Measurements from ENCODE around the gene ATP8B4.
A peak's percentile ranks its signal among the peaks of the same experiment; 100 is the strongest.

ATP8B4 gene

GRCh38 chr15:49904296-49904695 is 214.7 kb downstream of the ATP8B4 start:
- no peaks in the 10 kb centered on the region for H4K20me1 ChIP-seq (ENCODE audit: insufficient read depth, low read length, poor library complexity, severe bottlenecking)
- no peak overlapping the region for H2AFZ ChIP-seq (ENCODE audit: low read length)
- H3K4me1 ChIP-seq (ENCODE audit: insufficient read depth, low read length, poor library complexity, severe bottlenecking): no peaks in the 10 kb centered on the region
- H3K4me2 ChIP-seq (ENCODE audit: low read depth, low read length, poor library complexity, severe bottlenecking): no peak overlapping the region
- H3F3A ChIP-seq (ENCODE audit: low read depth): no peaks in the 10 kb centered on the region
- H3K36me3 ChIP-seq (ENCODE audit: insufficient read depth, low read length): no peaks in the 10 kb centered on the region
- H3K9ac ChIP-seq (ENCODE audit: low read depth, low read length, poor library complexity, severe bottlenecking): no peak overlapping the region
- no peaks in the 10 kb centered on the region for H3K27me3 ChIP-seq (ENCODE audit: insufficient read depth, low read length, poor library complexity, severe bottlenecking)
- H3K4me3 ChIP-seq (ENCODE audit: low read length, poor library complexity, severe bottlenecking): no peak overlapping the region
- no peak for TF ChIP-seq EZH2phosphoT487 (IDR thresholded peaks at IDR 0.05; ENCODE audit: borderline replicate concordance)
- TF ChIP-seq CTCF (conservative IDR thresholded peaks at IDR 0.05; ENCODE audit: low read length): no peak
- H3K9me3 ChIP-seq (ENCODE audit: insufficient read depth, low read depth, low read length): no peaks in the 10 kb centered on the region
- H3K9me2 ChIP-seq (replicated peaks; ENCODE audit: low read depth, low read length): no peaks in the 10 kb centered on the region
- H3K79me2 ChIP-seq (ENCODE audit: insufficient read depth, low read length): no peaks in the 10 kb centered on the region

- Histone ChIP-seq H3K9me2 (replicated peaks; ENCODE audit: low read depth, low read length) (no peaks in the 10 kb centered on the region), H3K79me2 (ENCODE audit: insufficient read depth, low read length) (no peaks in the 10 kb centered on the region), H3K4me3 (ENCODE audit: low read length, poor library complexity, severe bottlenecking) (no peak overlapping the region), H3K36me3 (ENCODE audit: insufficient read depth, low read length) (no peaks in the 10 kb centered on the region), H3F3A (ENCODE audit: low read depth) (no peaks in the 10 kb centered on the region), H3K9ac (ENCODE audit: low read depth, low read length, poor library complexity, severe bottlenecking) (no peak overlapping the region), H3K4me2 (ENCODE audit: low read depth, low read length, poor library complexity, severe bottlenecking) (no peak overlapping the region), H3K4me1 (ENCODE audit: insufficient read depth, low read length, poor library complexity, severe bottlenecking) (no peaks in the 10 kb centered on the region), H4K20me1 (ENCODE audit: insufficient read depth, low read length, poor library complexity, severe bottlenecking) (no peaks in the 10 kb centered on the region), H3K9me3 (ENCODE audit: insufficient read depth, low read depth, low read length) (no peaks in the 10 kb centered on the region), H3K27me3 (ENCODE audit: insufficient read depth, low read length, poor library complexity, severe bottlenecking) (no peaks in the 10 kb centered on the region), H2AFZ (ENCODE audit: low read length) (no peak overlapping the region)
- TF ChIP-seq EZH2phosphoT487 (IDR thresholded peaks at IDR 0.05; ENCODE audit: borderline replicate concordance): no peak
These were observed 216.1 kb downstream of the ATP8B4 start for GRCh38 chr15:49902685-49903501.

GRCh38 chr15:49901996-49902684 is 216.9 kb downstream of the ATP8B4 start:
- Histone ChIP-seq H4K20me1 (ENCODE audit: insufficient read depth, low read length, poor library complexity, severe bottlenecking) (no peaks in the 10 kb centered on the region), H3K79me2 (ENCODE audit: insufficient read depth, low read length) (no peaks in the 10 kb centered on the region), H3K4me1 (ENCODE audit: insufficient read depth, low read length, poor library complexity, severe bottlenecking) (no peaks in the 10 kb centered on the region), H3K4me2 (ENCODE audit: low read depth, low read length, poor library complexity, severe bottlenecking) (no peak overlapping the region), H3K9me3 (ENCODE audit: insufficient read depth, low read depth, low read length) (no peaks in the 10 kb centered on the region), H3K4me3 (ENCODE audit: low read length, poor library complexity, severe bottlenecking) (no peak overlapping the region), H2AFZ (ENCODE audit: low read length) (peak overlapping the region; percentile 16; the same call in 1 of the 2 replicates), H3K27me3 (ENCODE audit: insufficient read depth, low read length, poor library complexity, severe bottlenecking) (no peaks in the 10 kb centered on the region), H3K9ac (ENCODE audit: low read depth, low read length, poor library complexity, severe bottlenecking) (no peak overlapping the region), H3K9me2 (replicated peaks; ENCODE audit: low read depth, low read length) (no peaks in the 10 kb centered on the region), H3K36me3 (ENCODE audit: insufficient read depth, low read length) (no peaks in the 10 kb centered on the region), H3F3A (ENCODE audit: low read depth) (no peaks in the 10 kb centered on the region)
- peak; percentile 50 for TF ChIP-seq CTCF (conservative IDR thresholded peaks at IDR 0.05; ENCODE audit: low read length)
- no peak for TF ChIP-seq EZH2phosphoT487 (IDR thresholded peaks at IDR 0.05; ENCODE audit: borderline replicate concordance)

Data from Loucy (cell line).